ENCODE data around the gene PARS2.

DNA sequence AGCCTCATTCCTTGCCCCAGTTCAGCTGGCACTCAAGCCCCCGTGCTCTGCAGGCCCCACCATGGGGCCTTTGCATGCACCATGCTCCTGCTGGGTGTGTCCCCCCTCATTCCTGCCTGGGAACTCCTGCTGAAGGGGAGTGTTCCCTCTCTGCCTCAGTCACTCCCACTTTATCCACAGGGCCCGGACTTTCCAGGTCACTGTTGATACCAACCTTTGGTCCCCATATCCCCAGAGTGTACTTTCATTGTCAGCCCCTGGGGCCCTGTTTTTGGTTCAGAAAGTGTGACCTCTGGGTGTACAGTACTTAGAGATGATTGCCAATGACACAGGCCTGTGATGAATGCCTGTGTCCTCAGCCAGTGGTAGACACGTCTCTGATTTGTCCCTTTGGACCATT is 33.9 kb upstream of the PARS2 start:
- TF ChIP-seq POLR2A (IDR thresholded peaks at IDR 0.05): no peak
- TF ChIP-seq, protein P1, sequence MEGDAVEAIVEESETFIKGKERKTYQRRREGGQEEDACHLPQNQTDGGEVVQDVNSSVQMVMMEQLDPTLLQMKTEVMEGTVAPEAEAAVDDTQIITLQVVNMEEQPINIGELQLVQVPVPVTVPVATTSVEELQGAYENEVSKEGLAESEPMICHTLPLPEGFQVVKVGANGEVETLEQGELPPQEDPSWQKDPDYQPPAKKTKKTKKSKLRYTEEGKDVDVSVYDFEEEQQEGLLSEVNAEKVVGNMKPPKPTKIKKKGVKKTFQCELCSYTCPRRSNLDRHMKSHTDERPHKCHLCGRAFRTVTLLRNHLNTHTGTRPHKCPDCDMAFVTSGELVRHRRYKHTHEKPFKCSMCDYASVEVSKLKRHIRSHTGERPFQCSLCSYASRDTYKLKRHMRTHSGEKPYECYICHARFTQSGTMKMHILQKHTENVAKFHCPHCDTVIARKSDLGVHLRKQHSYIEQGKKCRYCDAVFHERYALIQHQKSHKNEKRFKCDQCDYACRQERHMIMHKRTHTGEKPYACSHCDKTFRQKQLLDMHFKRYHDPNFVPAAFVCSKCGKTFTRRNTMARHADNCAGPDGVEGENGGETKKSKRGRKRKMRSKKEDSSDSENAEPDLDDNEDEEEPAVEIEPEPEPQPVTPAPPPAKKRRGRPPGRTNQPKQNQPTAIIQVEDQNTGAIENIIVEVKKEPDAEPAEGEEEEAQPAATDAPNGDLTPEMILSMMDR (IDR thresholded peaks at IDR 0.05): no peak
